ENCODE measurements around the gene TSPAN32.

The TSPAN32 gene

GRCh38 chr11:2366276-2366675 is 64.5 kb downstream of the TSPAN32 start:
- peak; percentile 83 for DNase-seq (ENCODE audit: low spot score)

GRCh38 chr11:2366733-2367132 is 64.9 kb downstream of the TSPAN32 start:
- DNase-seq (ENCODE audit: low spot score): peak; percentile 60

- DNase-seq (ENCODE audit: low spot score): no peak
Observed at GRCh38 chr11:2367266-2368160, 65.7 kb downstream of the TSPAN32 start.

All from Ammon's horn (tissue), 1 donor.